Effector memory CD4-positive, alpha-beta T cell (primary cell): ENCODE results near the gene UNC79.
"Not testable (repeated sequence)": the region's sequence is repeated elsewhere in the genome, so short reads cannot be mapped to it uniquely, and the experiment has no call there.

Source experiments
- DNase-seq, 3 donors: peaks; one replicate each; pipeline ENCODE4 v3.0.0-alpha.2; 2020
- H3K27ac ChIP-seq: 2 replicates; pipeline ENCODE4 v1.7.0; 2013; ENCODE audit warnings: mild to moderate bottlenecking, low read length, moderate library complexity; ENCODE audit not compliant: insufficient read depth, poor library complexity, severe bottlenecking
- H3K27me3 ChIP-seq: replicated peaks from 2 replicates; pipeline ENCODE4 v1.7.0; 2013; ENCODE audit warnings: mild to moderate bottlenecking, low read length; ENCODE audit not compliant: insufficient read depth, control insufficient read depth, poor library complexity, severe bottlenecking
- H3K36me3 ChIP-seq: 2 replicates; pipeline ENCODE4 v1.7.0; 2013; ENCODE audit warnings: mild to moderate bottlenecking, low read length, moderate library complexity; ENCODE audit not compliant: control insufficient read depth, insufficient read depth
- H3K4me1 ChIP-seq: 2 replicates; pipeline ENCODE4 v1.7.0; 2013; ENCODE audit warnings: low read length, mild to moderate bottlenecking; ENCODE audit not compliant: control insufficient read depth, insufficient read depth, poor library complexity, severe bottlenecking
- H3K4me3 ChIP-seq: 2 replicates; pipeline ENCODE4 v1.7.0; 2013; ENCODE audit warnings: low read length, low read depth, mild to moderate bottlenecking; ENCODE audit not compliant: insufficient read depth, poor library complexity, severe bottlenecking
- H3K9me3 ChIP-seq: 2 replicates; pipeline ENCODE4 v1.7.0; 2013; ENCODE audit warnings: mild to moderate bottlenecking, low read length, moderate library complexity; ENCODE audit not compliant: control insufficient read depth
- total RNA-seq, 3 donors: gene quantifications; one replicate each; lab custom pipeline; 2026; lab: John Stamatoyannopoulos, UW

UNC79 gene
- total RNA-seq = 0 to 0.77 (median 0.70) reads per million in 3 donors

- H3K4me1 ChIP-seq = no peaks in the 10 kb centered on the region
- H3K27me3 ChIP-seq = peaks cover 2% of the 10 kb centered on the region
- no peak within 1 kb of the TSS for H3K4me3 ChIP-seq
- H3K27ac ChIP-seq = no peak within 1 kb of the TSS
- H3K9me3 ChIP-seq = no peaks in the 10 kb centered on the region
- H3K36me3 ChIP-seq = no peaks in the 10 kb centered on the region
- DNase-seq = no peak
Observed at GRCh38 chr14:93430315-93431035, at the start of gene UNC79. Gene UNC79, plus strand, starts transcription at chr14:93430939. Its CDS starts 91 bp downstream, at chr14:93431030.

GRCh38 chr14:93381644-93382043, 49.1 kb upstream of the UNC79 start:
- Histone ChIP-seq H3K9me3 (no peaks in the 10 kb centered on the region), H3K27me3 (no peaks in the 10 kb centered on the region), H3K27ac (no peak overlapping the region), H3K4me3 (no peak overlapping the region), H3K4me1 (no peaks in the 10 kb centered on the region), H3K36me3 (no peaks in the 10 kb centered on the region)
- DNase-seq = no peak

GRCh38 chr14:93384256-93384655, 46.5 kb upstream of the UNC79 start:
- H3K36me3 ChIP-seq, H3K4me3 ChIP-seq, H3K27me3 ChIP-seq, H3K27ac ChIP-seq, H3K4me1 ChIP-seq, H3K9me3 ChIP-seq, DNase-seq: not testable (repeated sequence)

- no peak overlapping the region for H3K27ac ChIP-seq
- H3K4me1 ChIP-seq = no peaks in the 10 kb centered on the region
- H3K9me3 ChIP-seq = no peaks in the 10 kb centered on the region
- no peaks in the 10 kb centered on the region for H3K27me3 ChIP-seq
- no peaks in the 10 kb centered on the region for H3K36me3 ChIP-seq
- no peak overlapping the region for H3K4me3 ChIP-seq
- no peak for DNase-seq
Observed at GRCh38 chr14:93395231-93395630, 35.5 kb upstream of the UNC79 start.

GRCh38 chr14:93396456-93396855, 34.3 kb upstream of the UNC79 start:
- H3K27me3 ChIP-seq = no peaks in the 10 kb centered on the region
- H3K36me3 ChIP-seq = no peaks in the 10 kb centered on the region
- no peak overlapping the region for H3K4me3 ChIP-seq
- DNase-seq = no peak
- no peaks in the 10 kb centered on the region for H3K4me1 ChIP-seq
- no peak overlapping the region for H3K27ac ChIP-seq
- H3K9me3 ChIP-seq = no peaks in the 10 kb centered on the region

GRCh38 chr14:93398491-93398890, 32.2 kb upstream of the UNC79 start:
- Histone ChIP-seq H3K27me3 (no peaks in the 10 kb centered on the region), H3K9me3 (no peaks in the 10 kb centered on the region), H3K36me3 (no peaks in the 10 kb centered on the region), H3K27ac (no peak overlapping the region), H3K4me1 (no peaks in the 10 kb centered on the region), H3K4me3 (no peak overlapping the region)
- no peak for DNase-seq

GRCh38 chr14:93402951-93403350, 27.8 kb upstream of the UNC79 start:
- H3K9me3 ChIP-seq = no peaks in the 10 kb centered on the region
- DNase-seq = no peak
- no peaks in the 10 kb centered on the region for H3K36me3 ChIP-seq

GRCh38 chr14:93410021-93410420, 20.7 kb upstream of the UNC79 start:
- no peak for DNase-seq
- Histone ChIP-seq H3K4me1 (no peaks in the 10 kb centered on the region), H3K4me3 (no peak overlapping the region), H3K9me3 (no peaks in the 10 kb centered on the region), H3K27me3 (no peaks in the 10 kb centered on the region), H3K36me3 (no peaks in the 10 kb centered on the region), H3K27ac (no peak overlapping the region)

More at GRCh38 chr14:93402951-93403350, 27.8 kb upstream of the UNC79 start:
- Histone ChIP-seq H3K4me3 (no peak overlapping the region), H3K27ac (no peak overlapping the region), H3K4me1 (no peaks in the 10 kb centered on the region), H3K27me3 (no peaks in the 10 kb centered on the region)

GRCh38 chr14:93410893-93411292, 19.8 kb upstream of the UNC79 start:
- Histone ChIP-seq H3K4me3 (no peak overlapping the region), H3K4me1 (no peaks in the 10 kb centered on the region), H3K9me3 (no peaks in the 10 kb centered on the region), H3K27ac (no peak overlapping the region), H3K27me3 (no peaks in the 10 kb centered on the region), H3K36me3 (no peaks in the 10 kb centered on the region)
- DNase-seq = no peak

- not testable (repeated sequence) for H3K36me3 ChIP-seq, DNase-seq, H3K9me3 ChIP-seq, H3K4me3 ChIP-seq, H3K4me1 ChIP-seq, H3K27me3 ChIP-seq, H3K27ac ChIP-seq
Observed at GRCh38 chr14:93425136-93425535, 5.6 kb upstream of the UNC79 start.
